GM12878 (cell line): Measurements from ENCODE around the gene LAMA5. TPM values are rescaled to one million over a fixed set of nuclear protein-coding genes. Genes with fewer than 3 reads are reported as not detected.

Source experiments
- ATAC-seq: fragments of 200-7000 bp; cut with Tn5 transposase; 3 replicates; pipeline ENCODE4 v1.9.1; 2020; ENCODE audit warnings: mild to moderate bottlenecking, moderate library complexity
- BruUV-seq: library from RNA; stranded (reverse); fragments of 400-500 nt; replicated peaks from 2 replicates; lab custom pipeline; 2021; lab: Mats Ljungman, UMichigan
- CTCF ChIA-PET: fragments of 300-600 bp; sonication (Branson Sonifier 250); formaldehyde crosslinking; extraction: SDS; loops from one replicate; lab custom pipeline; 2021; ENCODE audit warnings: inconsistent platforms; lab: Yijun Ruan, JAX
- POLR2A ChIA-PET: fragments of 350-600 bp; formaldehyde crosslinking; extraction: SDS; loops from one replicate; lab custom pipeline; 2021; ENCODE audit warnings: inconsistent platforms; lab: Charles Lee
- RAD21 ChIA-PET: fragments of 300-600 bp; sonication (Branson Sonifier 250); formaldehyde crosslinking; loops from one replicate; lab custom pipeline; 2023; ENCODE audit warnings: antibody characterized with exemption; ENCODE audit not compliant: unreplicated experiment; lab: Charles Lee
- SMC1A ChIA-PET: fragments of 300-600 bp; sonication (Branson Sonifier 250); formaldehyde crosslinking; loops from one replicate; lab custom pipeline; 2023; ENCODE audit not compliant: unreplicated experiment, uncharacterized antibody; lab: Charles Lee
- DNase-seq: peaks from one replicate; pipeline ENCODE4 v3.0.0-alpha.2; 2011; ENCODE audit warnings: low read depth, low spot score
- FAIRE-seq: peaks from 3 replicates; lab custom pipeline; 2011; peaks lifted over from hg19 to GRCh38; lab: Jason Lieb, UNC
- H2AFZ ChIP-seq: 2 replicates; pipeline ENCODE4 v1.6.0; 2011; ENCODE audit warnings: low read depth, low read length, control low read depth; ENCODE audit not compliant: control insufficient read depth
- H3K27ac ChIP-seq: 2 replicates; pipeline ENCODE4 v1.5.1; 2011; ENCODE audit warnings: control low read depth; ENCODE audit not compliant: control insufficient read depth, insufficient read depth
- H3K27me3 ChIP-seq, 2 experiments: replicated peaks in 1 of 2; 2 replicates each; pipeline versions ENCODE4 v1.6.0 to v1.6.1; 2011; ENCODE audit warnings: low read length in 1 of 2; ENCODE audit not compliant: control insufficient read depth in 2 of 2, insufficient read depth in 2 of 2
- H3K36me3 ChIP-seq, 2 experiments: 2 replicates each; pipeline ENCODE4 v1.5.1; 2011; ENCODE audit warnings: low read length in 1 of 2; ENCODE audit not compliant: control insufficient read depth in 2 of 2, insufficient read depth in 2 of 2
- H3K4me1 ChIP-seq: 2 replicates; pipeline ENCODE4 v1.6.1; 2011; ENCODE audit warnings: mild to moderate bottlenecking, low read length, moderate library complexity, mixed read lengths; ENCODE audit not compliant: control insufficient read depth, insufficient read depth
- H3K4me2 ChIP-seq: 2 replicates; pipeline ENCODE4 v1.6.0; 2011; ENCODE audit warnings: control low read depth; ENCODE audit not compliant: control insufficient read depth, insufficient read depth
- H3K4me3 ChIP-seq: fragments of 200-600 bp; sonication (generic); 2 replicates; pipeline ENCODE4 v1.5.1; 2016
- H3K79me2 ChIP-seq: 2 replicates; pipeline ENCODE4 v1.6.0; 2011; ENCODE audit warnings: low read length; ENCODE audit not compliant: control insufficient read depth, insufficient read depth
- H3K9ac ChIP-seq: 2 replicates; pipeline ENCODE4 v1.8.0; 2011; ENCODE audit warnings: low read length, control low read depth, mixed read lengths; ENCODE audit not compliant: control insufficient read depth, insufficient read depth
- H3K9me3 ChIP-seq: replicated peaks from 3 replicates; pipeline ENCODE4 v1.5.1; 2011; ENCODE audit warnings: mild to moderate bottlenecking, low read length; ENCODE audit not compliant: control insufficient read depth, insufficient read depth
- H4K20me1 ChIP-seq: 2 replicates; pipeline ENCODE4 v1.6.0; 2011; ENCODE audit not compliant: control insufficient read depth, insufficient read depth
- BHLHE40 ChIP-seq, 2 experiments: fragments of 450-650 bp in 1 of 2; IDR thresholded peaks; 2 replicates each; pipeline ENCODE4 v1.6.1; 2011 to 2017; ENCODE audit warnings: low read depth in 2 of 2, borderline replicate concordance in 1 of 2, improper control_type of control experiment in 1 of 2, low read length in 1 of 2, mild to moderate bottlenecking in 1 of 2
- CBFB ChIP-seq: IDR thresholded peaks from 2 replicates; pipeline ENCODE4 v1.6.1; 2016; ENCODE audit warnings: antibody characterized with exemption, low read depth
- CHD2 ChIP-seq: IDR thresholded peaks from 2 replicates; pipeline ENCODE4 v1.6.1; 2011; ENCODE audit warnings: low read depth, low read length, improper control_type of control experiment, borderline replicate concordance
- CREB1 ChIP-seq: IDR thresholded peaks from 2 replicates; pipeline ENCODE4 v1.6.1; 2012; ENCODE audit warnings: low read depth, mild to moderate bottlenecking, inconsistent platforms
- IKZF2 ChIP-seq, 2 experiments: fragments of 450-650 bp; IDR thresholded peaks; 2 replicates each; pipeline ENCODE4 v1.6.1; 2017; ENCODE audit warnings: mild to moderate bottlenecking in 2 of 2, moderate library complexity in 2 of 2
- KDM1A ChIP-seq: fragments of 200-600 bp; sonication (generic); IDR thresholded peaks from 2 replicates; pipeline ENCODE4 v1.6.1; 2016; ENCODE audit warnings: borderline replicate concordance
- MAX ChIP-seq: IDR thresholded peaks from 2 replicates; pipeline ENCODE4 v1.6.1; 2012; ENCODE audit warnings: low read depth, low read length, improper control_type of control experiment
- MXI1 ChIP-seq: fragments of 150-350 bp; IDR thresholded peaks from 2 replicates; pipeline ENCODE4 v1.6.1; 2011; ENCODE audit warnings: low read depth, mild to moderate bottlenecking, inconsistent platforms, low read length, improper control_type of control experiment
- NFXL1 ChIP-seq: fragments of 450-650 bp; IDR thresholded peaks from 2 replicates; pipeline ENCODE4 v1.6.1; 2017; ENCODE audit warnings: antibody characterized with exemption, mild to moderate bottlenecking, borderline replicate concordance
- PKNOX1 ChIP-seq: fragments of 450-650 bp; IDR thresholded peaks from 2 replicates; pipeline ENCODE4 v1.6.1; 2016; ENCODE audit warnings: mild to moderate bottlenecking
- RCOR1 ChIP-seq: conservative IDR thresholded peaks from 2 replicates; pipeline ENCODE4 v1.6.1; 2012; ENCODE audit warnings: low read depth, low read length, improper control_type of control experiment
- REST ChIP-seq: IDR thresholded peaks from 2 replicates; pipeline ENCODE4 v1.6.1; 2012; ENCODE audit warnings: mild to moderate bottlenecking, low read depth, low read length
- SPI1 ChIP-seq: IDR thresholded peaks from 2 replicates; pipeline ENCODE4 v1.6.1; 2011; ENCODE audit warnings: low read depth, mild to moderate bottlenecking, low read length, moderate library complexity, borderline replicate concordance; ENCODE audit not compliant: insufficient read depth
- ZNF687 ChIP-seq: fragments of 450-650 bp; IDR thresholded peaks from 2 replicates; pipeline ENCODE4 v1.6.1; 2017; ENCODE audit warnings: mild to moderate bottlenecking, moderate library complexity
- WGBS: methylation state at CpG from one replicate; pipeline ENCODE4 v1.1.6; 2016; ENCODE audit warnings: low lambda C conversion rate; ENCODE audit not compliant: insufficient replicate concordance, insufficient coverage; ENCODE audit errors: missing lambda C conversion rate; 5-methylcytosine and 5-hydroxymethylcytosine counted together
- in situ Hi-C: fragments of 300-500 bp; cut with MboI; formaldehyde crosslinking; loops from 9 replicates; pipeline ENCODE4 v1.14.3; 2018; ENCODE audit warnings: mixed read lengths
- intact Hi-C: fragments of 100-400 bp; cut with micrococcal nuclease; formaldehyde crosslinking; loops from one replicate; pipeline ENCODE4 v1.14.2; 2022; ENCODE audit not compliant: unreplicated experiment
- polyA plus RNA-seq, 11 experiments: library from polyadenylated mRNA; depleted of rRNA in 4 of 11; unstranded in 6 of 11; stranded (reverse) in 5 of 11; fragments of >200 nt; fragmentation: Nextera tagmentation in 4 of 11; fragmentation: Illumina TruSeq in 1 of 11; extraction: Ambion mirVana in 4 of 11; extraction: Trizol in 1 of 11; gene quantifications; 1 replicate in 1 of 11; 2 replicates in 10 of 11; pipeline versions ENCODE4 v1.2.1 to v1.2.3, GENCODE V29; 2011 to 2016; ENCODE audit warnings: inconsistent platforms in 2 of 11, missing spikeins in 2 of 11, low read depth in 1 of 11
- total RNA-seq, 4 experiments: library from RNA; depleted of rRNA in 3 of 4; stranded (reverse); fragments of >200 nt in 3 of 4; fragmentation: Illumina TruSeq in 1 of 4; extraction: Trizol in 1 of 4; gene quantifications; 2 replicates each; pipeline versions ENCODE4 v1.2.1 to v1.2.3, GENCODE V29; 2013 to 2021

LAMA5 gene
- total and polyA plus RNA-seq, 10 of the 15 experiments (the other 5 are each of a cell fraction or from before 2014, with no cell fraction given), result 0.09 to 3.1 (median 1.6) TPM; not detected in 3

GRCh38 chr20:62339647-62340062, 27.5 kb downstream of the LAMA5 start:
- Histone ChIP-seq H3K27ac (peak overlapping the region; percentile 81), H3K9me3 (peaks cover 3% of the 10 kb centered on the region), H3K27me3 (no peaks in the 10 kb centered on the region), H3K4me1 (peaks cover 37% of the 10 kb centered on the region), H2AFZ (peak overlapping the region; percentile 50), H4K20me1 (no peaks in the 10 kb centered on the region), H3K79me2 (no peaks in the 10 kb centered on the region), H3K4me2 (peak overlapping the region; percentile 82), H3K9ac (peak overlapping the region; percentile 38; the same call in 1 of the 2 replicates), H3K36me3 (no peaks in the 10 kb centered on the region), H3K4me3 (peak overlapping the region; percentile 68; the same call in 1 of the 2 replicates)
- 1% methylated on average over 14 of the region's 14 CpGs for WGBS
- ATAC-seq, result peak; percentile 90
- DNase-seq, result peak; percentile 89
- no TSS peak for BruUV-seq
- FAIRE-seq, result peak; percentile 100
- CTCF ChIA-PET, result interaction anchor here (1.0 to 2.9 kb wide), 2 partner anchors 43 to 934 kb away, joined by 3 to 12 read pairs; no protein-coding TSS in a partner anchor
- in situ Hi-C loops (no loop called here), intact Hi-C loops (loop anchor here (1.0 to 5.0 kb wide), 2 partner anchors 37 to 43 kb away; partner anchors contain the start of gene ADRM1)
- SMC1A ChIA-PET, result interaction anchor here (0.6 to 1.1 kb wide), 4 partner anchors 39 to 872 kb away, joined by 3 to 4 read pairs (median 3); no protein-coding TSS in a partner anchor
- POLR2A ChIA-PET, result interaction anchor here (0.6 to 0.7 kb wide), 2 partner anchors 376 to 454 kb away, joined by 3 to 5 read pairs; no protein-coding TSS in a partner anchor
- RAD21 ChIA-PET, result interaction anchor here (0.9 kb wide), 1 partner anchor 277 kb away, joined by 4 read pairs; no protein-coding TSS in a partner anchor
- TF ChIP-seq SPI1, result peak; percentile 82; the same call in 1 of the 2 replicates
- no peak for TF ChIP-seq NFXL1
- TF ChIP-seq MXI1, result peak; percentile 29; the same call in 1 of the 2 replicates
- 0 out of 2 replicates have a peak, but pooled peaks have one; percentile 15 for TF ChIP-seq ZNF687
- TF ChIP-seq CREB1, result peak; percentile 59; the same call in 1 of the 2 replicates
- peak; percentile 64 to 78; a peak in 3 of 4 replicates for TF ChIP-seq BHLHE40 (IDR thresholded peaks at IDR 0.05; ENCODE audit: borderline replicate concordance in 1 of 2, low read depth in 2 of 2, low read length in 1 of 2)
- no peak for TF ChIP-seq CBFB
- no peak for TF ChIP-seq RCOR1
- TF ChIP-seq PKNOX1, result peak; percentile 37; the same call in 1 of the 2 replicates
- TF ChIP-seq IKZF2 (IDR thresholded peaks at IDR 0.05), result peak; percentile 55 to 69; a peak in 3 of 4 replicates
- TF ChIP-seq CHD2, result no peak
- TF ChIP-seq MAX, result no peak
- TF ChIP-seq KDM1A, result no peak
- TF ChIP-seq REST, result no peak
